ENCODE results near the gene TSPO.
"Not testable (repeated sequence)": the region's sequence is repeated elsewhere in the genome, so short reads cannot be mapped to it uniquely, and the experiment has no call there.

TSPO gene

DNA sequence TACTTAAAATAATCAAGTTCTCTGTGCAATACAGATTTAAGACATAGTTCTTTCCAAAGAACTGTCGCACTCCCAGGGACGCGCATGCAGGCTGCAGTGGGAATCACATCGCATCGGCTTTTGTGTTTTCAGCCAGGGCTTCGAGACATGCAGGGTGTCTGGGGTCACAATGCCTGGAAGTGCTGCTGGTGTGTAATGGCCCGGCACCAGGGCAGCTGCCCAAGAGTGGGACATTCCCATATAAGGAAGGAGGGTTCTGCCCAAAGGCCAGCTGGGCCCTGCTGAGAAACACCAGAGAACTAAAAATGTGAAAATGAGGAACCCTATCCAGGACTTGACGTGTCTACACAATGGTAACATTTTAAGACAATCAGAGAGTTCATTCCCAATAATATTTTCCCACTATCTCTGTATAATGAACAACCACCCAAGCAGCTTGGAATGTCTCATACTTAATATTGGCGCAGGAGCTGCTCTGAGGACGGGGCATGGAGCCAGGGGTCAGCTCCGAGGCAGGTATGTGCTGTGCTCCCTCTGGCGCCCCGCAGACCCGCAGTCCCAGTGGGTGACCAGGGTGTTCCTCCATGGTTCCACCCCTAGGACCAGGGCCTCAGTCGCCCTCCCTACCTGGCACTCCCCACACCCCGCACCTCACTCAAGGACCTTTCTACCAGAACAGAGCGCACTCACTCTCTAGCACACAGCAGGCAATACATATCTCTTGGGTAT, 19.4 kb upstream of the TSPO start:
- no peak for DNase-seq

DNA sequence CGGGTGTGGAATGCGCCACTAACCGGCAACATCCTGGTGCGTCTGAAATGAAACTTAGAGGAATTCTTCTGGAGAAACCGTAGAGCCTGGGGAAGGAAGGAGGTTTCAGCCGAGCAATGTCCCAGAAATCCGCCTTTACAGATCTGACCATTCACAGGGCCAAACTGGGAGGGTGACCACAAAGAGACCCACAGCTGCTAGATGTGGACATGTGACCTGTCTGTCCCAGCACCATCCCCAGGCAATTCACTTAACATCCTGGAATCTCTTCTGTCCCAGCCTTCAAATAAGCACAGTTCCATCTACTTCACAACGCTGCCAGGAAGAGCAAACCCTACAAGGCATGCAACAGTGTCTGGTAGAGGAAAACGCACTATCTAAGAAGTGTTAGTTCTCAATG, 18.0 kb upstream of the TSPO start:
- no peak for DNase-seq

DNA sequence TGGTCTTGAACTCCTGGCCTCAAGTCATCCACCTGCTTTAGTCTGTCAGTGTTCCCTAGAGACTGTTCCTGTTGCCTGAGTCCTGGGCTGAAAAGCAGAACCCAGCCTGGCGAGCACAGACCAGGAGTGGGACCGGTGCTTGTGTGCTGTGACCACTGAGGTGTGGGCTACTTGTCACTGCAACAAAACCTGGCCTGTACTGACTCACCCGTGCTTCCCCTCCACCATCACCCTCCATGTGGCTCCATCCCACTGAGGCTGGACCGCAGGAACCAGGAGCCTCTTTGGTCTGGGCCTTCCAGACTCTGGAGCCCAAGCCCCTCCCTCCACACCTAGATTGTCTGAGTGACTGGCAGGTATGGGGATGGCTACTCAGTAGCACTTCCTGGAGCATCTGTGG, 16.8 kb upstream of the TSPO start:
- DNase-seq, result no peak

DNA sequence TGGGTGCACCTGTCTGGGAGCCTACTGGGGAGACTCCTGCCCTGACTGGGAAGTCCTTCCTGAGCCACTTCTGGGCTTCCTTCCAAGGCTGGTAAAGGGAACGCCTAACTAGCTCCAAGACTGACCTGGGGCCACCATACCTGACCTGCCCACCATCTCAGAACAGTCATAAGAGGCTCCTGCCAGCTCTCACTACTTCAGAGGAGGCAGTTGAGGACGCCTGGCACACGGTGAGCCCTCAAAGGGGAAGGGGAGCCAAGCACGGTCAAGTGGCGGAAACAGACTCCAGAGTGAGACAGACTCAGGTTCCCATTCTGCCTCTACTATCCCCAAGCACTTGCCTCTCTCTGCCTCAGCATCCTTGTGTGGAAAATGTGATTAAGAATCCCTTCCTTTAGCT, 15.8 kb upstream of the TSPO start:
- DNase-seq, result no peak

DNA sequence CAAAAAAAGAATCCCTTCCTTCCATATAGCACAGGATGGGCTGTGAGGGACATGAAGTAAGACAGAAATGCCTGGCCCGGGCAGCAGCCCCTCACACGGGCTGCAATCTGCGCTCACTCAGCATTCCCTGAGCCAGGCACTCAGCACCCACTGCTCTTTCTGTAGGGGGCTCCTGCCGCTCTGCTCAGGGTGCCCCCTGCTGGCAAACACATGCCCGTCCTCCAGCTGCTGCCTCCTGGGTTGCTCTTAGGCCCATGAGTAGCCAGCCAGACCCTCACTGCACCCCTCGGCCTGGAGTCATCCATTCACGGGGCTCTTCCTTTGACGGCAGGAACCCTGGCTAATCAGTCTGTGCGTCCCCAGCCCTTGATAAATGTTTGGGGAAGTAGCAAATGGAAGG, 15.1 kb upstream of the TSPO start:
- DNase-seq, result peak in 4 of 5 experiments; percentile 13 to 55 (median 17)

DNA sequence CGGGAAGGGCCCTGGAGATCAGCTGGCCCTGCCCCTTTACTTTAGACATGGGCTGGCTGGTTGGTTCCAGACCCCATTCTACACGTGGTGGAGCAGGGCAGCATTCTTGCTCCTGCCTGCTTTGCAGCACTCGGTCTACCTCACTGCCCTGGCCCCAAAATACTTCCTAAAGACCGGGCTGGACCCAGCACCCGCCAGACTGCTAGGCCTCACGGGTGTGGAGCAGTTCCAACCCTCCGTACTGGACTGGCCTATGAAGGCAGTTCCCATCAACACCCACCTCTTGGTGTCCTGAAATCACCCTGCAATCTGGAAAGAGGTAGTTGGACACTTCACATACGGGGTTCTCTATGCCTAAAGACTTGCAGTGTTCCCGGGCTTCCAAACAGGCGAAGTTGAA, 14.6 kb upstream of the TSPO start:
- no peak for DNase-seq

DNA sequence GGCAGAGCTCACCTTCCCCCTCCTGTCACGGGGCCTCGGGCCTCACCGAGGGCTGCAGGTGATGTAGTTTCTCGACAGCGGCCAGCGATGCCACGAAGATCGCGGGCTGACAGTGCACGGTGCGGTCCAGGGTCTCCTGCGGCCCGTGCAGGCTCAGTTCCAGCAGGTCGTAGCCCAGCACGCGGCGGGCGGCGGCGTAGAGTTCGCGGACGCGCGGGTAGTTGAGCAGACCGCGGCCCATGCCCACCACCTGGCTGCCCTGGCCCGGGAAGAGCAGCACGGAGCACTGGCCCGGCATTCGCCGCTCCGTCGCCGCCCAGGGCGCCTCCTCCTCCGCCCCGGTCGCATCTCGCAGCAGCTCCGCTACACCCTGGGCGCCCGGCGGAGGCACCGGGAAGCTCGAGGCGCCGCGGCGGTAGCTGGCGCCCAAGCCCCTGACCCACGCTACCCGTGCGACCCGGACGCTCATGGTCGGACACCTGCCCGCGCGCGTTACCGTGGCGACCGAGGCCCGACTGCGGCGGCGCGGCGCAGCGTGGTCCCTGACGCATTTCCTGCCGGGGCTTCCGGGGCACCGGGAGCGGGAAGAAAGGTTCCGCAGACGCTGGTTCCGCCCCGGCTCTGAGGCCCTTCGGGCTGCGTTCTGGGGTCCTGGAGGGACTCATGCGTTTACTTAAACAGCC, 8.3 kb upstream of the TSPO start, which contains the start of gene MCAT:
Gene MCAT, minus strand, starts transcription at position 519 of the 683 bp plus-strand sequence. Its CDS starts 50 bp downstream, at position 469.
- DNase-seq, result peak; percentile 65 to 83 (median 70)

DNA sequence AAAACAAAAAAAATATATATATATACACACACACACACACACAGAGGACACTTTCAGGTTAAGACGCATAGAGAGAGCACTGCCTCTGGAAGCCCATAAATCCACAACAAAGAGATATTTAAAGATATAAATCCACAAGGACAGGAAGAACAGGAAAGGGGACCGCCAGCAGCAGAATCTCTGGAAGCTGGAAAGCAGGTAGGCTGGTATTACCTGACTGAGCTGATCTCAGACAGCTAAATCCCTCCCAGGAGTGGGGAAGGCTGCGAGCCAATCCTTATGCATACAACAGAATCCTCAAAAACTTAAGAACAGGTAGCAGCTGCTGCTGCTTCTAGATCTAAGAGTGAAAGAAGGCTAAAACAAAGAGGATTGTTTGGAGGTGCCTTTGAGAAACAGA, 6.4 kb upstream of the TSPO start:
- DNase-seq, result no peak

DNA sequence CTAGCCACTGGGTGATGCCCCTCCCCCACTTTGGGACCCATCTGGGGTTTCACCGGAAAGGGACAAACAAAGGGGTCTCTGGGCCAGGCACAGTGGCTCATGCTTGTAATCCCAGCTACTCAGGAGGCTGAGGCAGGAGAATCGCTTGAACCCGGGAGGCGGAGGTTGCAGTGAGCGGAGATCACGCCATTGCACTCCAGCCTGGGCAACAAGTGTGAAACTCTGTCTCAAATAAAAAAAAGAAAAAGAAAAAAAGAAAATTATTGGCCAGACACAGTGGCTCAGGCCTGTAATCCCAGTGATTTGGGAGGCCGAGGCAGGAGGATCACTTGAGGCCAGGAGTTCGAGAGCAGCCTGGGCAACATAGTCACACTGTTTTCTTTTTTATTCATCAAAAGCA, 6.0 kb upstream of the TSPO start:
- DNase-seq, result not testable (repeated sequence)

DNA sequence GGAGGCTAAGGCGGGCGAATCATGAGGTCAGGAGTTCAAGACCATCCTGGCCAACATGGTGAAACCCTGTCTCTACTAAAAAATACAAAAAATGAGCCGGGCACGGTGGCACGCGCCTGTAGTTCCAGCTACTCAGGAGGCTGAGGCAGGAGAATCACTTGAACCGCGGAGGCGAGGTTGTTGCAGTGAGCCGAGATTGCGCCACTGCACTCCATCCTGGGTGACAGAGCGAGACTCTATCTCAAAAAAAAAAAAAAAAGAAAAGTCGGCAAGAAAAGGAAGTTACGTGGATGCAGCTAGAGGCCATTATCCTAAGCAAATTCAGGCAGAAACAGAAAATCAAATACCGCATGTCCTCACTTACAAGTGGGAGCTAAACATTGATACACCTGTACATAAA, 5.0 kb upstream of the TSPO start:
- DNase-seq, result not testable (repeated sequence)

DNA sequence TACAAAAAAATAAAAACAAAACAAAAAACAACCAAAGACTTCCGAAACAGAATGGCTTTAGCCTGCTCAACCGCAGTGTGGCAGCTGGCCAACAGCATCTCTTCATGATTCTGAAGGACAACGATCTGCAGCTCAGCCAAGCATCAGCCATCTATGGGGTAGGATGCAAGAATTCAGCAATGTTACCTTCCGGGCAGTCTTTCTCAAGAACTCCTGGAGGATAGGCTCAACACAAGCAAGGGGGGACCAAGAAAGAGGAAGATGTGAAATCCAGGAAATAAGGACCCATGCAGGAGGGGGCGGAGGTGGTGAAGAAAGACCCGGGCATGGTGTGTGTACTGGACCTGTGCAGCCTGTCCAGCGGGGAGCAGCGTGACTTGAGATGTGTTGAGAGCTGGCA, 3.5 kb upstream of the TSPO start:
- no peak for DNase-seq

DNA sequence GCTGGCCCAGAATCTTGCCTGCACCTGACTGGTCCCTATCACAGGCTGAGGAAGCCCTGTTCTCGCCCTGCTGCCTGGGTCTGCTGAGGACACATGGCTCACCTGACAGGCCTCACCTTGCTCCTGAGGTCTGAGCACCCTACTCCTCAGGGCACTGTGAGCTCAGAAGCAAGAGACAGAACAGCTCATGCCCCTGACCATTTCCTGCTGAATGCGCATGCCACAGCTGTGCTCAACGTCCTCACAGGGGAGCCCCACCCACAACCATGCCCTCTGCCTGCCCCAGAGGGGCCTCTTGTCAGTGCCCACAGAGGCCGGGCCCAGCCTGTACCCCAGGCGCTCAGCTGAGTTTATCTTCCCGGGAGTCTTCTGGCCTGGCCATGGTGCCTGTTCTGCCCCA, 2.8 kb upstream of the TSPO start:
- DNase-seq, result peak in 1 of 5 experiments; percentile 30

DNA sequence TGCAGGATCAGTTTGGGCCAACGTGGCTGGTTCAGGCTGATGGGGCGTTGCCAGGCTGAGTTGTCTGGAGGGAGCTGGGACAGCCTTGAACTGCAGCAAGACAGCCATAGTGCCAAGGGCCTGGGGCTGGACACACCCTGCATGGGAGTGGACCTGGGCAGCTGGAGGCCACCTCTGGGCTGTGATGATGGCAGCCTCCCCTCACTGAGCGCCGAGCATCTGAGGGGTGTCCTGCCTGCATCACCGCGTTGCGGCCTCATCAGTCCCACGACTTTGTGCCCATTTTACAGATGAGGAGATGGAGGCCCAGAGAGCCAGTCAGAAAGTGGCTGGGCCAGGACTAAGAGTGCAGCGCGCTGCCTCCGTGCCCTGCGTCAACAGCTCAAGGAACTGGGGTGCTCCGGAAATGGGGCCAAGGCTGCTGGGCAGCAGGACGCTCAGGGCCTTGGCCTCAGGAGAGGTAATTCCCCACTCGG, 590 bp upstream of the TSPO start:
- no peak for DNase-seq

DNA sequence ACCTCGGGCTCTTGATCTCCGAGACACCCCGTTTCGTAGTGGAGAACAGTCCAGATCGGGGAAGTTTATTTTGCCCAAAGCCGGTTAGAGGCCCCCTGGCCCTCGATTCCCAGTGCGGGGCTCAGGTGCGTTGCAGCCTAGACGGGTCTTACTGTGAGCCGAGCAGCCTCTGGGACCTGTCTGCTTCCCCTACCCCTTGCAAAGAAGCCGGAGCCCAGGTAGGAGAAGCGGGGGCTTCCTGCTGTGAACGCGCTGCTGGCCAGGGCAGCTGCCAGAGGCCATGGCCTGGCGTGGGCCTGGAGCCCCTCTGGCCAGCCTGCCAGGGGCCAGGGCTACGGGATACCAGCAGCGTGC, 621 bp downstream of the TSPO start:
- peak in 1 of 5 experiments; percentile 14 for DNase-seq

DNA sequence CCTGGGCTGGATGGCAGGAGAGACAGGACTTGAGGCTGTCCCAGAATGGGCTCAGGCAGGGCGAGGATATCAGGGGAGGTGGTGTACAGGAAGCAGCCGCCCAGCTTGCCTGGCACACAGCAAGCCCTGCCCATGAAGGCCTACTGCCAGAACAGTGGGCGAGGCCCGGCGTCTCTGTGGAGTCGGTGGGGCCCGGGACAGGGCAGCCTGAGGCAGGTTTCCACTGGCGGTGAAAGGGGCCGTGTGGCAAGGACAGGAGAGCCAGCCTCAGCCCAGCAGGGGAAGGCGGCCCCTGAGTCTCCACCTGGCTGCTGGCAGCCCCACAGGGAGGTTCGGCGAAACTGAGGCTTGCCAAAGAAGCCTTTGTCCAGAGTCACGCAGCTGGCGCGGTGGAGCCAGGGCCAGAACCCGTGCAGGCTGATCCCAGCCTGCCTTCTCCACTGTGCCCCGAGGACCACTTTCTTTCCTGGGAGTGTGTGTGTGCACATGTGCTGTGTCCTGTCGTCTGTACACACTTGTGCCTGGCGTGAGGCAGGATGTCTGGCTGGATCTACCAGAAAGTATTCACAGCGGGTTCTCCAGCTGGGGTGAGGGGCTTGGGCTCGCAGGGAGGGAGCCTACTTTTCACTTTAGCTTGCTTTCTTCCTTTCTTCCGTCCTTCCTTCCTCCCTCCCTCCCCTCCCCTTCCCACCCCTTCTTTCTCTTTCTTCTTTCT, 1.2 kb downstream of the TSPO start:
- DNase-seq, result peak; percentile 41 to 82 (median 55)

DNA sequence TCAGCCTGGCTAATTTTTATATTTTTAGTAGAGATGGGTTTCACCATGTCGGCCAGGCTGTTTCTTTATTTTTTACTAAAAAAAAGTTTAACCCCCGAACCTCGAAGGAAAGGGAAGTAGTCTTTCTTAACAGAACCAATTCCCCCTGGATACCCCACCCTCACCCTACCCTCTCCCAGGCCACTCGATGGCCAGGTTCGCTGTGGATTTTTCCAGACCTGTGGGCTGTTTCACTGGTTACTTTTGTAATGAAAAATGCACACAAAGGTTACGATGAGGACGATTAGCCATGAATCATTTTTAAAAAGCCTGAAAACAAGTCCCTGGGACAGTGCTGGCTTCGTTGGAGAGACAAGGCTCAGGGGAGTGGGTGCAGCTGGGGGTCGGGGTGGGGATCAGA, 2.5 kb downstream of the TSPO start:
- DNase-seq, result no peak

DNA sequence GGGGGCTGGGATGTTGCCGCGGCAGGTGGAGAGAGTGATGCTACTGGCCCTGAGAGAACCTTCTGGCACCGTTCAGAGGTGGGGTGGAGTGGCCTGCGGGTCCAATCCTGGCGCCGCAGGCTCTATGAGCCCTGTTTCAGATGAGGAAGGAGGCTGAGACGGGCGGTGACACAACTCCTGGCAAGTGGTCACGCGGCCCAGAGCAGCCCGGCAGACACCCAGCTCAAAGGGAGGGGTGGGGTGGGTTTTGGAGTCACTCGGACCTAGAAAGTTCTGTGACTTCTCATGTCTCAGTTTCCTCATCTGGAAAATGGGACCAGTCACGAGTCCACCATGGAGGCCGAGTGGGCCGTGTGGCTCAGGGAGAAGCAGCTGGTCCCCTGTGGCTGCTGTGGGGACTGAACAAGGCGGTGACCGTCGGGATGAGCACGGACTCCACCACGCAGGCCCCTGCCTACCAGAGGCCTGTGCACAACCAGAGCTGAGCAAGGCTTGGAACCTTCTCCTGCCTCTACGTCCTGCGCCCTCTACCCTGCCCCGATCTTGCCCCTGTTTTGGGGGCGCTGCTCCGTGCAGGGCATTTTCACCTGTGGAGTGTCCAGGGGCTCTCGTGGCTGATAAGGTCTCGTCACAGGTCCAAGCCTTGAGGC, 3.7 kb downstream of the TSPO start:
- DNase-seq, result no peak

DNA sequence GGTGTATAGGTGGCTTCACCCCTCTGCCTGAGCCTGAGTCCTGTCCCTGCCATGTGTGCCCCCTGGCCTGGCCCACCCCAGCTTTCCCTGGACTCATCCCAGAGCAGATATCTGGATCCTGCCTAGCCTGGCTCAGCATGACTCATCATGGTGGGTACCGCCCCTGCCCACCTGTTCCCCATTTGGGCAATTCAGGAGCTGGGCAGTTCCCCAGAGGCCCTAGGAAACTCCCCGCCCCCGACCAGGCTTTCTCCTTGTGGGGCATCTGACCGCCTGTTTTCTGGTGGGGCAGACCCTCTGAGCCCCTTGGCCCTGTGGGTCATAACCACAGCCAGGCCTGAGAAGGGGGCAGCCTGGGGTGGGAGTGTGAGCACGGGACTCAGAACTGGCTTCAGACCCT, 4.4 kb downstream of the TSPO start:
- DNase-seq, result no peak

DNA sequence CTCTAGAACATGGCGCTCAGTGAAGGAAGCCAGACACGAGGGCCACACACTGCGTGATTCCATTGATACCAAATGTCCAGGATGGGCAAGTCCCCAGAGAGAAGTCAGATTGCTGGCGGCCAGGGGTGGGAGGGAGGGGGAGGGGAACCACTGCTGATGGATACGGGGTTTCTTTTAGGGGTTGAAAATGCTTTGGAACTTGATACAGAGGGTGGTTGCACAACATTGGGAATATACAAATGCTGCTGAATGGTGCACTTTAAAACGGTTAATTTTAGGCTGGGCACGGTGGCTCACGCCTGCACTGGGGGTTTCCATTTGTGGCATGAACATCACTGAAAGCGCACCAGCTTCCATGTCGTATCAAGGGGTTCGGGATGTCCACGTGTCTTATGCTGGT, 5.1 kb downstream of the TSPO start:
- DNase-seq, result no peak

DNA sequence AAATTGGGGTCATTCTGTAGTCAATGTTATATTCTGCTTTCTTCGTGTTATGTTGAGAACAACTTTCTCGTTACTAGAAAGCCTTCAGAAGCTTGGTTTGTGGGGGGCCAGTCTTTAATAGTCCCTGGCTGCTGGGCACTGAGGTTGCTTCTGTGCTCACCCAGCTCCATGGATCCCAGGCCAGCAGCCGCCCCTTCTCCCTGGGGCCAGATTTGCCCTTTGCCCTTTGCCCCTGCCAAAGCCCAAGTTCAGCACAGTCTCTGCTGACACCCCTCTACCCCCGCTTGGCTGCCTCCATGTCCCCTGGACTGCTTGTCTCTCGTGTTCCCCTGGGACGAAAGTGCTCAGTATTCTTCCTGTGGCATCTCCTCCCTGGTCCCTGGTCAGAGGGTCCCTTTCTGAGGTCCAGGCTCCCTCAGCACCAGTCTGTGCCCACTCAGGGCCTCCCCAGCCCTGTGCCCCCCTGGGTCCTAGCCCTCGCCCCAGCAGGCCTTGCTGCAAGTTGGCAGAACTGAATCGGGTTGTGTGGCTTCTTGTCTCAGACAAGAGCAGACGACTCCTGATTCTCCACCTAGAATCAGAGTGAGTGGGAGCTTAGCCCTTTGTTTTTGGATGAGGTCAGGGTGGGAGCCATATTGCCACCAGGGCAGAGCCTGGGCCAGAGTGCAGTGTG, 6.7 kb downstream of the TSPO start:
- no peak for DNase-seq

DNA sequence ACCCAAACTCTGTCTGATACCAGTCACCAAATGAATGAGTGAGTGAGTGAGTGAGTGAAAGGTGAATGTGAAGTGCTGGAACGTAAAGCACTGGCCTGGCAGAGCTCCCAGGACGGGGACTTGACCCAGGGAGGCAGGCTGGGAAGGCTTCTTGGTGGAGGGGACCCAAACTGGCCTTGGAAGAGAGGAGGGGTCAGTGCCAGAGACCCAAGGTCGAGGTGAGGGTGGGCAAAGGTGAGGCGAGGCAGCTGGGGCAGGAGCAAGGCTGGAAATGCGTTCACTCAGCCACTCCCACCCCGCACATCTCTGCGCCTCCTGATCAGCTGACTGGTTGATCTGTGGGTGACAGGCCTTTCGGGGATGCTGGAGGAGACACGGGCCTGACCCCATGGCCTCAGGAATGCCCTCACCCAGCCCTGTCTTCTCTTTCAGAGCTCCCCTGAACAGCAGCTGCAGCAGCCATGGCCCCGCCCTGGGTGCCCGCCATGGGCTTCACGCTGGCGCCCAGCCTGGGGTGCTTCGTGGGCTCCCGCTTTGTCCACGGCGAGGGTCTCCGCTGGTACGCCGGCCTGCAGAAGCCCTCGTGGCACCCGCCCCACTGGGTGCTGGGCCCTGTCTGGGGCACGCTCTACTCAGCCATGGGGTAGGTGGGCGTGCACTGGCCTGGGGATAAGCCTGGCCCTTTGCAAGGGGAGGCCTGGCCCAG, 7.6 kb downstream of the TSPO start:
- DNase-seq, result no peak
